Stimulated activated CD4-positive, alpha-beta T cell treated with anti-CD3 and anti-CD28 coated beads, Interleukin-2, amount 100 ng/mL, for 4 hours (primary cell): Measurements from ENCODE around the gene NOXO1.

ENCODE experiments used
- DNase-seq: peaks from one replicate; pipeline ENCODE4 v3.0.0-alpha.2; 2020; ENCODE audit warnings: low read depth

NOXO1 gene

GRCh38 chr16:2009791-2010510 lies 28.7 kb upstream of the NOXO1 start, which contains the start of gene ZNF598:
ZNF598 (minus strand) TSS chr16:2009821.
- peak; percentile 70 for DNase-seq

- no peak for DNase-seq
These were observed 28.0 kb upstream of the NOXO1 start for GRCh38 chr16:2009164-2009711.

- no peak for DNase-seq
These were observed 27.4 kb upstream of the NOXO1 start for GRCh38 chr16:2008631-2009163.

GRCh38 chr16:2008009-2008526 lies 26.8 kb upstream of the NOXO1 start:
- no peak for DNase-seq

GRCh38 chr16:2007081-2007836 lies 26.0 kb upstream of the NOXO1 start:
- DNase-seq = no peak

- no peak for DNase-seq
These were observed 25.0 kb upstream of the NOXO1 start for GRCh38 chr16:2006317-2006716.

GRCh38 chr16:2005646-2006045 lies 24.4 kb upstream of the NOXO1 start:
- no peak for DNase-seq

- no peak for DNase-seq
These were observed 23.7 kb upstream of the NOXO1 start for GRCh38 chr16:2004795-2005517.

- DNase-seq = peak; percentile 74
These were observed 22.8 kb upstream of the NOXO1 start for GRCh38 chr16:2003827-2004641.

GRCh38 chr16:2003231-2003826 lies 22.1 kb upstream of the NOXO1 start:
- DNase-seq = no peak

- no peak for DNase-seq
These were observed 21.3 kb upstream of the NOXO1 start for GRCh38 chr16:2002406-2003230.

GRCh38 chr16:2001456-2002355 lies 20.4 kb upstream of the NOXO1 start:
- DNase-seq = no peak

GRCh38 chr16:2001035-2001434 lies 19.8 kb upstream of the NOXO1 start:
- no peak for DNase-seq

- no peak for DNase-seq
These were observed 18.7 kb upstream of the NOXO1 start for GRCh38 chr16:1999866-2000514.

- no peak for DNase-seq
These were observed 17.9 kb upstream of the NOXO1 start for GRCh38 chr16:1998852-1999801.

- DNase-seq = no peak
These were observed 17.1 kb upstream of the NOXO1 start for GRCh38 chr16:1998360-1998835.
